ENCODE data around the gene B3GALT6.

B3GALT6 gene

DNA sequence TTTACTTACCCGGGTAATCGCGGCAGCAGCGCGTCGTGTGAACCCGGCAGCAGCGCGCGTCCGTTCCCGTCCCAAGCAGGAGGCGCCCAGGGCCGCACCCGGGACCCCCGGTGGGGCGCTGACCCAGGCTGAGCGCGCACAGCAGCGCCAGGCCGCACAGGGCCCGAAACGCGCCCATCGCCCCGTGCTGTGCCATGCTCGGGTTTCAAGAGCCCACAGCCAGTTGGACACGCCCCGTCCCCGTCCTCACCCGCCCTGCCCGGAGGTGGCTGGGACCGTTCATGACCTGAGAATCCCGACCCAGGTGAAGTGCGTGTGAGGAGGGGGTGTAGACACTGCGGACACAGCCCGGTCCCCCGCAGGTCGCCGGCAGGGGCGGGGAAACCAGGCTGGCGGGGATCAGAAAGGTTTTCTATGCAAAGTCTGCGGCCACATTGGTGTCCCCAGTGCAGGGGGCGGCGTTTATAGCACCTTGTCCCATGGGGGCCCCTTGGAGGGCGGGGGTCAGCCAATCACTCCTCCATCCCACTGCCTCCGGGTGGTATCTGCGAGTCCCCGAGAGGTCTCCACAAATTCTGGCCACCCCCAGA, 25.6 kb upstream of the B3GALT6 start, which contains the start of gene TNFRSF18:
Gene TNFRSF18 (minus strand): TSS at position 217 of the 590 bp plus-strand sequence. CDS start 21 bp downstream, at position 196.
- H3K4me3 Mint-ChIP-seq, result peak within 1 kb of the TSS; percentile 59
- H3K9me3 Mint-ChIP-seq, result no peaks in the 10 kb centered on the region
- H3K27ac Mint-ChIP-seq, result peak within 1 kb of the TSS; percentile 45
- H3K4me1 Mint-ChIP-seq (ENCODE audit: low read depth), result peaks cover 12% of the 10 kb centered on the region
- no peaks in the 10 kb centered on the region for H3K36me3 Mint-ChIP-seq (ENCODE audit: low read depth)
- H3K27me3 Mint-ChIP-seq (ENCODE audit: low read depth), result no peaks in the 10 kb centered on the region
- DNase-seq (ENCODE audit: low spot score), result peak; percentile 50

- H3K27me3 Mint-ChIP-seq (ENCODE audit: low read depth), result no peaks in the 10 kb centered on the region
- no peak for DNase-seq (ENCODE audit: low spot score)
- H3K36me3 Mint-ChIP-seq (ENCODE audit: low read depth), result no peaks in the 10 kb centered on the region
- no peaks in the 10 kb centered on the region for H3K9me3 Mint-ChIP-seq
- peaks cover 12% of the 10 kb centered on the region for H3K4me1 Mint-ChIP-seq (ENCODE audit: low read depth)
- peak overlapping the region; percentile 59 for H3K4me3 Mint-ChIP-seq
- H3K27ac Mint-ChIP-seq, result no peak overlapping the region
These were observed 25.0 kb upstream of the B3GALT6 start for GRCh38 chr1:1206966-1207531.

DNA sequence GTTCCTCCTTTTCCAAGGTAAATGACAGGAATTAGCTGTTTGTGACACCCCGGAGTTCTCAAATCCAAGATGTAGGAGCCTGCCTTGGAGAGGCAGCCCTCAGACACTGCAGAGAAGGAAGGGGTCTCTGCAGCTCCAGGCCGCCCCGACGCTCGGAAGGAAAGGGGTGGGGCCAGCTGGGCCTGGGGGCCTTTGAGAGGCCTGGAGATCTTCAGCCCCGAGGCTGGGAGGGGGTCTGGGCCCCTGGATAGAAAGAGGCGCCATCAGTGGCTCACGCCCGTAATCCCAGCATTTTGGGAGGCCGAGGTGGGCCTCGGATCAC, 24.5 kb upstream of the B3GALT6 start:
- H3K4me3 Mint-ChIP-seq, result peak overlapping the region; percentile 84
- H3K9me3 Mint-ChIP-seq, result no peaks in the 10 kb centered on the region
- H3K36me3 Mint-ChIP-seq (ENCODE audit: low read depth), result no peaks in the 10 kb centered on the region
- H3K27ac Mint-ChIP-seq, result no peak overlapping the region
- H3K4me1 Mint-ChIP-seq (ENCODE audit: low read depth), result peaks cover 12% of the 10 kb centered on the region
- DNase-seq (ENCODE audit: low spot score), result no peak
- H3K27me3 Mint-ChIP-seq (ENCODE audit: low read depth), result no peaks in the 10 kb centered on the region

GRCh38 chr1:1208713-1209433, 23.2 kb upstream of the B3GALT6 start:
- H3K9me3 Mint-ChIP-seq, result no peaks in the 10 kb centered on the region
- peak overlapping the region; percentile 84 for H3K4me3 Mint-ChIP-seq
- no peaks in the 10 kb centered on the region for H3K27me3 Mint-ChIP-seq (ENCODE audit: low read depth)
- peaks cover 12% of the 10 kb centered on the region for H3K4me1 Mint-ChIP-seq (ENCODE audit: low read depth)
- H3K36me3 Mint-ChIP-seq (ENCODE audit: low read depth), result no peaks in the 10 kb centered on the region
- peak; percentile 65 for DNase-seq (ENCODE audit: low spot score)
- H3K27ac Mint-ChIP-seq, result peak overlapping the region; percentile 90

DNA sequence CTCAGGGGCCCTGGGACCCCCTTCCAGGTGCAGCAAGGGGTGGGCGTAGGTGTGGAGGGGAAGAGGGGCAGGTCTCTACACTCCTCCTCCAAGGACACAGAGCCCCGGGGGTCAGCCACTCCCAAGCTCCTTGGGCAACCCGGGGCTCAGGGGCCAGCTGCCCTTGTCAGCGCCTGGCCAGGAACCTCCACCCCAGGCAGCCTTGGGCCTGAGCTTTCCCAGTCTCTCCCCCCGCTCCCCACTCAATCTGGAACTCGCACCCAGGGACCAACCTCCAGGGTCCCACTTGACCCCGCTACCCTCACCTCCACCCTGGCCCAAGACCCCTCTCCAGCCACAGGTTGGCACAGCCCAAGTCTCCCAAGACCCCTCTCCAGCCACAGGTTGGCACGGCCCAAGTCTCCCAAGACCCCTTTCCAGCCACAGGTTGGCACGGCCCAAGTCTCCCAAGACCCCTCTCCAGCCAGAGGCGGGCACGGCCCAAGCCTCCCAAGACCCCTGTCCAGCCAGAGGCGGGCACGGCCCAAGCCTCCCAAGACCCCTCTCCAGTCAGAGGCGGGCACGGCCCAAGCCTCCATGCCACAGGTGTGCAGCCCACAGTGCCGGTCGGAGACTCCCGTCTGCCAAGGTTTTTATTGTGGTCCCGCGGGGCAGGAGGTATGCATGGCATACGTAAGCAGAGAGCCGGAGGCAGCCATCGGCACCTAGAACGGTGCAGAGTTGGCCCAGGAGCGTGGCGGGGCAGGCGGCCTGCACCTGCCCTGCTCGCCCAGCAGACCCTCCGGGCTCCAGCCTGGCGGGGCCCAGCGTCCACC, 21.1 kb upstream of the B3GALT6 start:
- Mint-ChIP-seq H3K4me3 (peak overlapping the region; percentile 32), H3K9me3 (no peaks in the 10 kb centered on the region), H3K4me1 (ENCODE audit: low read depth) (peaks cover 22% of the 10 kb centered on the region), H3K27me3 (ENCODE audit: low read depth) (no peaks in the 10 kb centered on the region), H3K27ac (peak overlapping the region; percentile 49), H3K36me3 (ENCODE audit: low read depth) (peaks cover 1% of the 10 kb centered on the region)
- no peak for DNase-seq (ENCODE audit: low spot score)

DNA sequence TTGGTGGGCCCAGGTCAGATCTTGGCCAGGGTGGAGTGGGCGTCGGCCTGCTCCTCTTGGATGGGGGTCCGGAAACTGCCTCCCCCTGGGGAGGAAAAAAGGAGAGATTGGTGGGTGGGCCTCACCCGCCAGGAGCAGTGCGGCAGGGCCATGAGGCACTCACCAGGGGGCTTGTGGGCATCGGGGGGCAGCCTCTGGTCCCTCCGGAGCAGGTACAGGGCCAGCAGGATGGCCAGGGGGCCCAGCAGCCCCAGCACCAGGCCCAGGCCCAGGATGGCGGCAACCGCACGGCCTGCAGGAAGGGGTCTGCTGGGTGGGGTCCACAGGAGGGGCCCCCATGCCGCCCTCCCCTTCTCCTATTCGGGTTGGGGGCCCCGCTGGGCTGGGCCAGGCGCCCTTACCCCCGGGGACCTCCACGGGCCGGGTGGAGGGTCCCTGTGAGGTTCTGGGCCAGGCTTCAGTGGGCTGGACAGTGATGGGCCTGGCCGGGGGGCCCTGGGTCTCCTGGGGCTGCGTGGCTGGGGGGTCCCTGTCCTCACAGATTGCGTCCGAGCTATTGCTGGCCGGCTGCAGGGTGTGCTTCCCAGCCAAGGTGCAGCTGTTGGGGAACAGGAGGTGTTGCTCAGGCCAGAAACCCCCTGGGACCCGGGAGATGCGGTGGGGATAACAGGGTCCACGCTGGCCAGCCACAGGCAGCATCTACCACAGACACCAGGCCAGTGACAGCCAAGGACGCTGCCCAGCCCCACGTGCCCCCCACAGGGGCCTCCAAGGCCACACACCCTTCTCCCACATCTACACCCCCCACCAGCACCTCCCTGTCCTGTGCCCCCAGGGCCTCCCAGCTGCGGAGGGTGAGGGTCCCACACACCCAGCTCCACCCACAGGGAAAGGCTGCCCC, 20.2 kb upstream of the B3GALT6 start:
- Mint-ChIP-seq H3K4me1 (ENCODE audit: low read depth) (peaks cover 26% of the 10 kb centered on the region), H3K4me3 (peak overlapping the region; percentile 36), H3K9me3 (no peaks in the 10 kb centered on the region), H3K36me3 (ENCODE audit: low read depth) (peaks cover 7% of the 10 kb centered on the region), H3K27ac (peak overlapping the region; percentile 36), H3K27me3 (ENCODE audit: low read depth) (no peaks in the 10 kb centered on the region)
- DNase-seq (ENCODE audit: low spot score), result no peak

DNA sequence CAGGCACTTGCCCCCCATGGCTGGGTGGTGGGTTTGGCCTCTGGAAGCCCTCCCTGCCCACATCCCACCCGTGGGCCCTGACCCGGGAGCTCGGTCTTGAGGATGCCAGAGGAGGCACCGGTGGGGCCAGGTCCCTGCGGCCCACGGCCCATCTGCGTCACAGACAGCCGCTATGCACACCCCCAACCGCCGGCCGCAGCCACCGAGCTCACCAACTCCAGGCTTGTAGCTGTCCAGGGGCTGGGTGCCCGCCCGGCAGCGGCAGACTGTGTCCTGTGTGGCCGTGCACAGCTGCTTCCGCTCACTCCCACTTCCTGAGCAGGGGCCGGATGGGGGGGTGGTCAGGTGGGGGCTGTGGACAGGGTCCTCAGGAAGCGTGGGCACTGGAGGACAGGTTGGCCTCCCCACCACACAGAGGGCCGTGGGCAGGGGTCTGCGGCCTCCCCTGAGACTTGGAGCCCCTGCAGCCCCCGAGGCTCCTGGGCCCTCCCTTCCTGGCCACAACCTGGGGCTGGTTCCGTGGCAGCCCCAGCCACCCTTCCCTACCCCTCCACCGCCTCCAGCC, 19.2 kb upstream of the B3GALT6 start:
- H3K36me3 Mint-ChIP-seq (ENCODE audit: low read depth), result peaks cover 9% of the 10 kb centered on the region
- peak overlapping the region; percentile 51 for H3K4me3 Mint-ChIP-seq
- no peaks in the 10 kb centered on the region for H3K9me3 Mint-ChIP-seq
- no peaks in the 10 kb centered on the region for H3K27me3 Mint-ChIP-seq (ENCODE audit: low read depth)
- DNase-seq (ENCODE audit: low spot score), result peak; percentile 55
- no peak overlapping the region for H3K27ac Mint-ChIP-seq
- H3K4me1 Mint-ChIP-seq (ENCODE audit: low read depth), result peaks cover 28% of the 10 kb centered on the region

DNA sequence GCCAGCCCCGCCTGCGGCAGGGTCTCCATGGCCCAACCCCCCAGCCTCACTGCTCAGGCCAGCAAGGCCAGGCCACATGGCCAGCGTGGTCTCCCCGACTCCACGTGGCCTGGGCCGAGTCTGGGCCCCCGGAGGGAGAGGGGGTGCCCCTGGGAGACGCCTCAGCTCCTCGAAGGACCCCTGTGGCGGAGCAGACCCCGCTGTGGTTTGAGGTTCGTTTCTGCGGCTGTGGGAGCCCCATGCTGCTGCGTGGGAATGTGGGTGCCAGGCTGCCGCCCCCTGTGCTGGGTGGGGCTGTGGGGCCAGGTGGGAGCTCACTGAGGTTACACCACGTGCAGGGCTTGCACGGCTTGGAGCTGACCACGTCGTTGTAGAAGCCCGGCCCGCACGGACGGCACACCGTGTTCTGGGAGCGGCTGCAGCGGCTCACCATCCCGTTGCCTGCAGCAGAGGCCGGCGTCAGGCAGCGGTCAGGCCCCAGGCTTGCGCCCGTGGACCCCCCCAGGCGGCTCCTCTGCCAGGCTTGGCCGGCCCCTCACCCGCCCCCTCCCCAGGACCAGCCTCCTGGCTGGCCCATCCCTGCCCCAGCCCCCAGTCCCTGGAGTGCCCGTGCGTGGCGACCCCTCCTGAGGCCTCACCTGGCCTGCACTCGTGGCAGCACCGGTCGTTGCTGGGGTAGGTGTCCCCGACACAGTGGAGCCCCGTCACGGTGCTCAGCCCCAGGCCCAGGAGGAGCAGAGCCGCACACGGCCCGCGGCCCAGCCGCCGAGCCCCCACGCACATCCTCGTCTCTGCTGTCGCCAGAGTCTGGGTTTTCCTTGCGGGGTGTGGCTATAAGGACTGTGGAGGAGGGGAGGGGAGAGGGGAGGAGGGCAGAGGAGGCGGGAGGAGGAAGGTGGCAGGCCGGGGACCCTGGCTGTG, 18.4 kb upstream of the B3GALT6 start, which contains the start of gene TNFRSF4:
Gene TNFRSF4 (minus strand): TSS at position 809 of the 921 bp plus-strand sequence. CDS start 26 bp downstream, at position 783.
- H3K4me3 Mint-ChIP-seq, result peak within 1 kb of the TSS; percentile 64
- H3K9me3 Mint-ChIP-seq, result no peaks in the 10 kb centered on the region
- H3K4me1 Mint-ChIP-seq (ENCODE audit: low read depth), result peaks cover 21% of the 10 kb centered on the region
- DNase-seq (ENCODE audit: low spot score), result peak; percentile 47
- peak within 1 kb of the TSS; percentile 52 for H3K27ac Mint-ChIP-seq
- no peaks in the 10 kb centered on the region for H3K27me3 Mint-ChIP-seq (ENCODE audit: low read depth)
- H3K36me3 Mint-ChIP-seq (ENCODE audit: low read depth), result peaks cover 9% of the 10 kb centered on the region

DNA sequence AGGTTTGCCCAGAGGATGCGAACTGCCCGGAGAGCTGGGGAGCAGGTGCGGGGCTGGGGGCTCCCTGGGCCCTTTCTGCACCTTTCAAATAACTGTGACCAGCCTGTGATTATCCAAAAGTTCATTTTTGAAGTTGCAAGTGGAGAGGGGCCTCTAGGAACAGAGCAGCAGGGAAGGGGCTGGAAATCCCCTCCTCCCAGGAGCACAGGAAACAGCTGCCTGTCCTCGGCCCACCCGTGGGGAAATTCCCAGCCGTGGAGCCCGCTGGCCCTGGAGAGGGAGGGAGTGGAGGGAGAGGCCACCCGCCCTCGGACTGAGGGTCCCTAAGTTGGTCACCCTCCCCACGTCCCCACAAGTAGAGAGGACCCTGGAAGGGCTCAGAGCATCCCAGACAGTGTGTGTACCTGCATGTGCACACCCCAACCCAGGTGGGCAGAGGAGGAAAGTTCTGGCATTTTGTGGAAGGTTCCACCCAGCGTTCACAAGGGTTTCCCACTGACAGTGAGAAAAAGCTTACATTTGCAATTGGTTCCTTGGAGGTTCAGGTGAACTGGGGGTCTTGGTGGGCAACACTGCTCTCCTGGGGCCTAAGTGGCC, 16.9 kb upstream of the B3GALT6 start:
- peak overlapping the region; percentile 21 for H3K4me3 Mint-ChIP-seq
- H3K27ac Mint-ChIP-seq, result no peak overlapping the region
- peaks cover 14% of the 10 kb centered on the region for H3K36me3 Mint-ChIP-seq (ENCODE audit: low read depth)
- DNase-seq (ENCODE audit: low spot score), result peak; percentile 46
- no peaks in the 10 kb centered on the region for H3K9me3 Mint-ChIP-seq
- peaks cover 15% of the 10 kb centered on the region for H3K4me1 Mint-ChIP-seq (ENCODE audit: low read depth)
- H3K27me3 Mint-ChIP-seq (ENCODE audit: low read depth), result no peaks in the 10 kb centered on the region

DNA sequence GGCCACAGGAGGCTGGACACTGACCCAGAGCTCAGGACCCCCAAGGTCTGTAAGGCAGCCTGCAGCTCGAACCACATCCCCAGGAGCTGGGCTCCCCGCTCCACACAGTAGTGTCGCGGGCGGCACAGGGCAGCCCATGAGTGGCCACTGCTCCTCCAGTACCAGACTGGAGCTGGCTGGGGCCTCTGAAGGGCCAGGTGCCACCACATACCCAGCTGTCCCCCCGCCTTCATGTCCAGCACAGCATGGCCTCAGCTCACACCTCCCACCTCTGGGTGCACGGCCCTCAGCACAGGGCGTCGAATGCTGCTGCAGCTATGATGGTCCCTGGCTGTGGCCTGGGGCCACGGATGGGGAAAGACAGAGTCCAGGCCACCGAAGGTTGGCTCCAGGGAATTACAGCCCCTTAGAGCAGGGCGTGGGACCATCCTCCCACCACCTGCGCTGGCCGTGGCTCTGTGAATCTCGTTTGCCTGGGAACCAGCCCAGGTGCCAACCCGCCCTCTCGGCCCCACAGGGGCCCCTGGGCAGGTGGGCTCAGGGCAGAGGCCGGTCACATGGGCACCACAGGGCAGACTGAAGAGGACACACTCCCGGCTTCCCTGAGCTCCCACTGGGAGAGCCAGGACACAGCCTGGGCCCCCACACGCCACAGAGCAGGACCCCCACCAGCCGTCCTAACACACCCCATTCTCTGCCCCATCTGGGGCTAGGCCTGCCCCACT, 16.0 kb upstream of the B3GALT6 start:
- H3K36me3 Mint-ChIP-seq (ENCODE audit: low read depth), result peaks cover 18% of the 10 kb centered on the region
- no peak for DNase-seq (ENCODE audit: low spot score)
- no peak overlapping the region for H3K4me3 Mint-ChIP-seq
- H3K4me1 Mint-ChIP-seq (ENCODE audit: low read depth), result peaks cover 15% of the 10 kb centered on the region
- peak overlapping the region; percentile 87 for H3K27ac Mint-ChIP-seq
- no peaks in the 10 kb centered on the region for H3K9me3 Mint-ChIP-seq
- H3K27me3 Mint-ChIP-seq (ENCODE audit: low read depth), result no peaks in the 10 kb centered on the region

GRCh38 chr1:1216770-1217620, 15.0 kb upstream of the B3GALT6 start:
- no peaks in the 10 kb centered on the region for H3K9me3 Mint-ChIP-seq
- peaks cover 22% of the 10 kb centered on the region for H3K36me3 Mint-ChIP-seq (ENCODE audit: low read depth)
- no peak for DNase-seq (ENCODE audit: low spot score)
- peaks cover 15% of the 10 kb centered on the region for H3K4me1 Mint-ChIP-seq (ENCODE audit: low read depth)
- no peaks in the 10 kb centered on the region for H3K27me3 Mint-ChIP-seq (ENCODE audit: low read depth)
- peak overlapping the region; percentile 57 for H3K4me3 Mint-ChIP-seq
- peak overlapping the region; percentile 87 for H3K27ac Mint-ChIP-seq
